Neural cell (in vitro differentiated cells): ENCODE measurements around the gene OLIG1. TPM values are rescaled to one million over a fixed set of nuclear protein-coding genes. Genes with fewer than 3 reads are reported as not detected.

Experiments
- H2AFZ ChIP-seq: fragments of 200-600, 300-800 bp; sonication (generic), shearing (Covaris generic); 2 replicates; pipeline ENCODE4 v1.6.0; 2014; ENCODE audit warnings: low read depth, mild to moderate bottlenecking, antibody characterized with exemption, low read length, moderate library complexity
- H3F3A ChIP-seq: fragments of 200-600 bp; shearing (Covaris generic); 2 replicates; pipeline ENCODE4 v1.6.1; 2016; ENCODE audit warnings: mild to moderate bottlenecking, moderate library complexity, mixed read lengths, antibody characterized with exemption, low read length; ENCODE audit not compliant: insufficient read depth, poor library complexity, severe bottlenecking
- H3K27ac ChIP-seq: fragments of 200-600, 300-800 bp; sonication (generic), shearing (Covaris generic); 2 replicates; pipeline ENCODE4 v1.5.1; 2014; ENCODE audit warnings: mild to moderate bottlenecking, low read length, moderate library complexity
- H3K27me3 ChIP-seq: fragments of 300-800, 200-600 bp; sonication (generic), shearing (Covaris generic); 2 replicates; pipeline ENCODE4 v1.6.0; 2014; ENCODE audit warnings: mild to moderate bottlenecking, low read depth, low read length, moderate library complexity; ENCODE audit not compliant: insufficient read depth
- H3K36me3 ChIP-seq: fragments of 300-800, 200-600 bp; sonication (generic), shearing (Covaris generic); 2 replicates; pipeline ENCODE4 v1.5.1; 2014; ENCODE audit warnings: mild to moderate bottlenecking, antibody characterized with exemption, low read length, moderate library complexity; ENCODE audit not compliant: insufficient read depth
- H3K4me2 ChIP-seq: fragments of 300-800, 200-600 bp; sonication (generic), shearing (Covaris generic); 2 replicates; pipeline ENCODE4 v1.6.0; 2014; ENCODE audit warnings: mild to moderate bottlenecking, low read length
- H3K4me3 ChIP-seq: fragments of 300-800, 200-600 bp; sonication (generic), shearing (Covaris generic); 2 replicates; pipeline ENCODE4 v1.5.1; 2014; ENCODE audit warnings: mild to moderate bottlenecking, low read length, moderate library complexity
- H3K79me2 ChIP-seq: fragments of 200-600 bp; shearing (Covaris generic); replicated peaks from 2 replicates; pipeline ENCODE4 v1.6.0; 2014; ENCODE audit warnings: mild to moderate bottlenecking, low read length, moderate library complexity; ENCODE audit not compliant: insufficient read depth
- H3K9ac ChIP-seq: fragments of 300-800, 200-600 bp; sonication (generic), shearing (Covaris generic); 2 replicates; pipeline ENCODE4 v1.6.1; 2016; ENCODE audit warnings: mild to moderate bottlenecking, low read length, mixed read lengths
- H3K9me2 ChIP-seq: fragments of 200-600 bp; shearing (Covaris generic); 2 replicates; pipeline ENCODE4 v1.6.1; 2016; ENCODE audit warnings: mild to moderate bottlenecking, low read length, mixed read lengths; ENCODE audit not compliant: insufficient read depth
- H3K9me3 ChIP-seq: fragments of 200-600, 300-800 bp; sonication (generic), shearing (Covaris generic); 2 replicates; pipeline ENCODE4 v1.6.1; 2016; ENCODE audit warnings: mild to moderate bottlenecking, mixed run types, low read length, moderate library complexity, mixed read lengths
- H4K20me1 ChIP-seq: fragments of 200-600 bp; shearing (Covaris generic); 2 replicates; pipeline ENCODE4 v1.6.1; 2016; ENCODE audit warnings: mild to moderate bottlenecking, mixed run types; ENCODE audit not compliant: insufficient read depth
- EP300 ChIP-seq: fragments of 450-650 bp; conservative IDR thresholded peaks from 2 replicates; pipeline ENCODE4 v1.6.1; 2014; ENCODE audit warnings: antibody characterized with exemption, mild to moderate bottlenecking, moderate library complexity; ENCODE audit not compliant: poor library complexity, severe bottlenecking
- EZH2 ChIP-seq: fragments of 200-600, 300-800 bp; shearing (Covaris generic), sonication (generic); IDR thresholded peaks from 2 replicates; pipeline ENCODE4 v1.6.1; 2014; ENCODE audit warnings: antibody characterized with exemption, low read length, borderline replicate concordance, mild to moderate bottlenecking; ENCODE audit not compliant: insufficient read depth, poor library complexity, severe bottlenecking
- MXI1 ChIP-seq: fragments of 450-650 bp; conservative IDR thresholded peaks from 2 replicates; pipeline ENCODE4 v1.6.1; 2014; ENCODE audit warnings: antibody characterized with exemption, mild to moderate bottlenecking; ENCODE audit not compliant: poor library complexity, severe bottlenecking
- POLR2AphosphoS5 ChIP-seq: IDR thresholded peaks from 2 replicates; pipeline ENCODE4 v1.6.1; 2012
- RAD21 ChIP-seq: fragments of 450-650 bp; conservative IDR thresholded peaks from 2 replicates; pipeline ENCODE4 v1.6.1; 2014; ENCODE audit warnings: antibody characterized with exemption, mild to moderate bottlenecking, moderate library complexity
- SMC3 ChIP-seq: fragments of 450-650 bp; conservative IDR thresholded peaks from 2 replicates; pipeline ENCODE4 v1.6.1; 2014; ENCODE audit warnings: antibody characterized with exemption, mild to moderate bottlenecking, moderate library complexity; ENCODE audit not compliant: poor library complexity
- TAF1 ChIP-seq: IDR thresholded peaks from 2 replicates; pipeline ENCODE4 v1.6.1; 2012; ENCODE audit warnings: low read depth
- polyA plus RNA-seq: library from polyadenylated mRNA; depleted of rRNA; stranded (reverse); fragments of >200 nt; gene quantifications from 2 replicates; pipeline ENCODE4 v1.2.3, GENCODE V29; 2014
- TF ChIP-seq, protein P1 (sequence below): fragments of 450-650 bp; IDR thresholded peaks from 2 replicates; pipeline ENCODE4 v1.5.1; 2014; ENCODE audit warnings: antibody characterized with exemption, mild to moderate bottlenecking, moderate library complexity; ENCODE audit not compliant: poor library complexity, severe bottlenecking
- TF ChIP-seq, protein P2 (sequence below): IDR thresholded peaks from 2 replicates; pipeline ENCODE4 v1.6.1; 2012; ENCODE audit warnings: borderline replicate concordance

Gene OLIG1
- polyA plus RNA-seq, 1 donor from 2014 or later: 1.4 TPM

DNA sequence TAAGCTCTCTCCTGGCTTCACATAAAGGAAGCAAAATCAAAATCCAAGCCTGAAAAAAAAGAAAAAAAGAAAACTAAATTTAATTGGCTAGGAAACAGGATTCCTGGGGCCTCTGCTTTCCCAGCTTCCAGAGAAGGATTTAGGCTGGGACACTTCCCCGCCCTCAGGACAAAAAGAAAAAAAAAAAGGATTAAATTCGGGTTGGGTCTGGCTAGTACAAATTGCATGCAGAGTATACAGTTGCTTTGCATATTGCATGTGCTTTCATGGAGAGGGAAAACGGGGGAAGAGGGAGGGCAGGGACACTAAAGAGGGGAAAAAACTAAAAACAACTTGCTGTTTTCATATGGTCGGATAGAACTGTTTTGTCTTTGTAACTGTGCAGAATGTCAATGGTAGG is 42.7 kb downstream of the OLIG1 start:
- Histone ChIP-seq H3K36me3 (no peaks in the 10 kb centered on the region), H4K20me1 (no peaks in the 10 kb centered on the region), H3K27me3 (peaks cover 96% of the 10 kb centered on the region), H3K4me2 (no peak overlapping the region), H3K4me3 (no peak overlapping the region), H3K27ac (no peak overlapping the region), H2AFZ (no peak overlapping the region), H3K9me2 (no peaks in the 10 kb centered on the region), H3K9me3 (no peaks in the 10 kb centered on the region), H3K9ac (no peak overlapping the region), H3K79me2 (no peaks in the 10 kb centered on the region), H3F3A (no peaks in the 10 kb centered on the region)
- no peak for TF ChIP-seq POLR2AphosphoS5
- no peak for TF ChIP-seq SMC3
- TF ChIP-seq EZH2: no peak
- TF ChIP-seq, protein P1, sequence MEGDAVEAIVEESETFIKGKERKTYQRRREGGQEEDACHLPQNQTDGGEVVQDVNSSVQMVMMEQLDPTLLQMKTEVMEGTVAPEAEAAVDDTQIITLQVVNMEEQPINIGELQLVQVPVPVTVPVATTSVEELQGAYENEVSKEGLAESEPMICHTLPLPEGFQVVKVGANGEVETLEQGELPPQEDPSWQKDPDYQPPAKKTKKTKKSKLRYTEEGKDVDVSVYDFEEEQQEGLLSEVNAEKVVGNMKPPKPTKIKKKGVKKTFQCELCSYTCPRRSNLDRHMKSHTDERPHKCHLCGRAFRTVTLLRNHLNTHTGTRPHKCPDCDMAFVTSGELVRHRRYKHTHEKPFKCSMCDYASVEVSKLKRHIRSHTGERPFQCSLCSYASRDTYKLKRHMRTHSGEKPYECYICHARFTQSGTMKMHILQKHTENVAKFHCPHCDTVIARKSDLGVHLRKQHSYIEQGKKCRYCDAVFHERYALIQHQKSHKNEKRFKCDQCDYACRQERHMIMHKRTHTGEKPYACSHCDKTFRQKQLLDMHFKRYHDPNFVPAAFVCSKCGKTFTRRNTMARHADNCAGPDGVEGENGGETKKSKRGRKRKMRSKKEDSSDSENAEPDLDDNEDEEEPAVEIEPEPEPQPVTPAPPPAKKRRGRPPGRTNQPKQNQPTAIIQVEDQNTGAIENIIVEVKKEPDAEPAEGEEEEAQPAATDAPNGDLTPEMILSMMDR: no peak
- no peak for TF ChIP-seq RAD21
- TF ChIP-seq, protein P2, sequence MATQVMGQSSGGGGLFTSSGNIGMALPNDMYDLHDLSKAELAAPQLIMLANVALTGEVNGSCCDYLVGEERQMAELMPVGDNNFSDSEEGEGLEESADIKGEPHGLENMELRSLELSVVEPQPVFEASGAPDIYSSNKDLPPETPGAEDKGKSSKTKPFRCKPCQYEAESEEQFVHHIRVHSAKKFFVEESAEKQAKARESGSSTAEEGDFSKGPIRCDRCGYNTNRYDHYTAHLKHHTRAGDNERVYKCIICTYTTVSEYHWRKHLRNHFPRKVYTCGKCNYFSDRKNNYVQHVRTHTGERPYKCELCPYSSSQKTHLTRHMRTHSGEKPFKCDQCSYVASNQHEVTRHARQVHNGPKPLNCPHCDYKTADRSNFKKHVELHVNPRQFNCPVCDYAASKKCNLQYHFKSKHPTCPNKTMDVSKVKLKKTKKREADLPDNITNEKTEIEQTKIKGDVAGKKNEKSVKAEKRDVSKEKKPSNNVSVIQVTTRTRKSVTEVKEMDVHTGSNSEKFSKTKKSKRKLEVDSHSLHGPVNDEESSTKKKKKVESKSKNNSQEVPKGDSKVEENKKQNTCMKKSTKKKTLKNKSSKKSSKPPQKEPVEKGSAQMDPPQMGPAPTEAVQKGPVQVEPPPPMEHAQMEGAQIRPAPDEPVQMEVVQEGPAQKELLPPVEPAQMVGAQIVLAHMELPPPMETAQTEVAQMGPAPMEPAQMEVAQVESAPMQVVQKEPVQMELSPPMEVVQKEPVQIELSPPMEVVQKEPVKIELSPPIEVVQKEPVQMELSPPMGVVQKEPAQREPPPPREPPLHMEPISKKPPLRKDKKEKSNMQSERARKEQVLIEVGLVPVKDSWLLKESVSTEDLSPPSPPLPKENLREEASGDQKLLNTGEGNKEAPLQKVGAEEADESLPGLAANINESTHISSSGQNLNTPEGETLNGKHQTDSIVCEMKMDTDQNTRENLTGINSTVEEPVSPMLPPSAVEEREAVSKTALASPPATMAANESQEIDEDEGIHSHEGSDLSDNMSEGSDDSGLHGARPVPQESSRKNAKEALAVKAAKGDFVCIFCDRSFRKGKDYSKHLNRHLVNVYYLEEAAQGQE: no peak
- TF ChIP-seq TAF1: no peak
- TF ChIP-seq EP300: no peak
- no peak for TF ChIP-seq MXI1

DNA sequence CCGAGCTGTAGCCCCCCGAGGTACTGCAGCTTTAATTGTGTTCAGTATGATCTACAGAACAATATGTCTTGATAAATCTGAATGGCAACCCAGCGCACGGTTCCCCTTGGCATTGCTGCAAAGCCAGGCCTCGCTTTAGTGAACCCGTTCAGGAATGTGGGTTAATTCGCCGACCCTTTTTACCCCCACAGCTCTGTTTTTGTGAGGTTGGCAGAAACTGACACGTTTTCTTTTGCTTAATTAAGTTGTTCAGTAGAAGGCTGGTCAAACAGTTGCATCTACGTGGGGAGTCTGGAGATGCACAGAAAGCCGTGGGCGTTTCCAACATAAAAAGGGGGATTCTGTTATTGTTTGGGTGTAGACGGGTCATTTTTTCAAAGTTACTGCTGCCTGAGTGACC is 43.2 kb downstream of the OLIG1 start:
- H3K9me2 ChIP-seq: no peaks in the 10 kb centered on the region
- no peak overlapping the region for H2AFZ ChIP-seq
- no peak overlapping the region for H3K9ac ChIP-seq
- TF ChIP-seq RAD21 (no peak), POLR2AphosphoS5 (no peak), EZH2 (no peak), TAF1 (no peak), EP300 (no peak), MXI1 (no peak)
- TF ChIP-seq, protein P2: no peak
- TF ChIP-seq, protein P1: no peak
- no peaks in the 10 kb centered on the region for H4K20me1 ChIP-seq
- no peak overlapping the region for H3K4me3 ChIP-seq
- no peaks in the 10 kb centered on the region for H3K79me2 ChIP-seq
- H3F3A ChIP-seq: no peaks in the 10 kb centered on the region
- H3K27me3 ChIP-seq: peaks cover 96% of the 10 kb centered on the region
- H3K4me2 ChIP-seq: no peak overlapping the region
- H3K9me3 ChIP-seq: no peaks in the 10 kb centered on the region
- no peaks in the 10 kb centered on the region for H3K36me3 ChIP-seq
- no peak overlapping the region for H3K27ac ChIP-seq
